Cardiac muscle cell (in vitro differentiated cells and primary cell): ENCODE results near the gene PSAPL1. TPM values are rescaled to one million over a fixed set of nuclear protein-coding genes. Genes with fewer than 3 reads are reported as not detected.

Source experiments
- DNase-seq, 2 donors: peaks; one replicate each; pipeline versions ENCODE4 v3.0.0 to v3.0.0-alpha.2; 2010 to 2017; ENCODE audit warnings: low read depth in 1 of 2, low spot score in 1 of 2
- H3K27ac ChIP-seq: fragments of 200-600 bp; sonication (generic); 2 replicates; pipeline ENCODE4 v1.5.1; 2016
- H3K27me3 ChIP-seq: fragments of 200-600 bp; sonication (generic); 2 replicates; pipeline ENCODE4 v1.6.0; 2016; ENCODE audit warnings: control low read depth
- H3K36me3 ChIP-seq: fragments of 200-600 bp; sonication (generic); 2 replicates; pipeline ENCODE4 v1.5.1; 2016; ENCODE audit warnings: control low read depth
- H3K4me1 ChIP-seq: fragments of 200-600 bp; sonication (generic); 2 replicates; pipeline ENCODE4 v1.8.1; 2017; ENCODE audit warnings: low read depth, mild to moderate bottlenecking, mixed run types
- H3K4me3 ChIP-seq: fragments of 200-600 bp; sonication (generic); 2 replicates; pipeline ENCODE4 v1.5.1; 2016; ENCODE audit warnings: mild to moderate bottlenecking
- H3K9me3 ChIP-seq: fragments of 200-600 bp; sonication (generic); 2 replicates; pipeline ENCODE4 v1.5.1; 2017; ENCODE audit warnings: low read depth, mild to moderate bottlenecking, control low read depth
- CTCF ChIP-seq: IDR thresholded peaks from 2 replicates; pipeline ENCODE4 v1.5.1; 2012; ENCODE audit warnings: low read depth, mild to moderate bottlenecking, low read length
- polyA plus RNA-seq: library from polyadenylated mRNA; unstranded; fragments of >200 nt; fragmentation: Nextera tagmentation; extraction: Ambion mirVana; gene quantifications from 2 replicates; pipeline ENCODE4 v1.2.1, GENCODE V29; 2016
- total RNA-seq: library from RNA; depleted of rRNA; stranded (reverse); fragments of >200 nt; gene quantifications from 2 replicates; pipeline ENCODE4 v1.2.3, GENCODE V29; 2016

The PSAPL1 gene
- total and polyA plus RNA-seq, 2 experiments from 2014 or later: 3.5 to 4.4 TPM

- no peak overlapping the region for H3K4me3 ChIP-seq
- DNase-seq: no peak
- no peaks in the 10 kb centered on the region for H3K4me1 ChIP-seq
- no peaks in the 10 kb centered on the region for H3K36me3 ChIP-seq
- no peak for TF ChIP-seq CTCF
- no peak overlapping the region for H3K27ac ChIP-seq
- no peaks in the 10 kb centered on the region for H3K9me3 ChIP-seq
- H3K27me3 ChIP-seq: no peaks in the 10 kb centered on the region
Observed at GRCh38 chr4:7470522-7471128, 35.9 kb upstream of the PSAPL1 start.

- no peak overlapping the region for H3K27ac ChIP-seq
- no peak for TF ChIP-seq CTCF
- no peaks in the 10 kb centered on the region for H3K27me3 ChIP-seq
- no peaks in the 10 kb centered on the region for H3K9me3 ChIP-seq
- no peak for DNase-seq
- no peaks in the 10 kb centered on the region for H3K4me1 ChIP-seq
- no peak overlapping the region for H3K4me3 ChIP-seq
- no peaks in the 10 kb centered on the region for H3K36me3 ChIP-seq
Observed at GRCh38 chr4:7470111-7470510, 35.4 kb upstream of the PSAPL1 start.

- no peaks in the 10 kb centered on the region for H3K27me3 ChIP-seq
- H3K4me1 ChIP-seq: no peaks in the 10 kb centered on the region
- H3K9me3 ChIP-seq: no peaks in the 10 kb centered on the region
- no peak for DNase-seq
- H3K4me3 ChIP-seq: no peak overlapping the region
- H3K27ac ChIP-seq: no peak overlapping the region
- H3K36me3 ChIP-seq: no peaks in the 10 kb centered on the region
- TF ChIP-seq CTCF: no peak
Observed at GRCh38 chr4:7469023-7469422, 34.3 kb upstream of the PSAPL1 start.

GRCh38 chr4:7467471-7467870 is 32.7 kb upstream of the PSAPL1 start:
- H3K36me3 ChIP-seq: no peaks in the 10 kb centered on the region
- H3K27ac ChIP-seq: no peak overlapping the region
- no peak overlapping the region for H3K4me3 ChIP-seq
- TF ChIP-seq CTCF: no peak
- H3K9me3 ChIP-seq: no peaks in the 10 kb centered on the region
- no peak for DNase-seq
- no peaks in the 10 kb centered on the region for H3K27me3 ChIP-seq
- H3K4me1 ChIP-seq: no peaks in the 10 kb centered on the region

GRCh38 chr4:7466904-7467303 is 32.2 kb upstream of the PSAPL1 start:
- no peaks in the 10 kb centered on the region for H3K27me3 ChIP-seq
- no peaks in the 10 kb centered on the region for H3K4me1 ChIP-seq
- no peak for TF ChIP-seq CTCF
- no peaks in the 10 kb centered on the region for H3K36me3 ChIP-seq
- DNase-seq: no peak
- no peaks in the 10 kb centered on the region for H3K9me3 ChIP-seq
- H3K4me3 ChIP-seq: no peak overlapping the region
- H3K27ac ChIP-seq: no peak overlapping the region

GRCh38 chr4:7466215-7466614 is 31.5 kb upstream of the PSAPL1 start:
- Histone ChIP-seq H3K27me3 (no peaks in the 10 kb centered on the region), H3K27ac (no peak overlapping the region), H3K4me3 (no peak overlapping the region), H3K4me1 (no peaks in the 10 kb centered on the region), H3K9me3 (no peaks in the 10 kb centered on the region), H3K36me3 (no peaks in the 10 kb centered on the region)
- no peak for TF ChIP-seq CTCF
- DNase-seq: no peak
